Epithelial cell of proximal tubule (primary cell): ENCODE results near the gene REG4. TPM values are rescaled to one million over a fixed set of nuclear protein-coding genes. Genes with fewer than 3 reads are reported as not detected.
"Not testable (repeated sequence)": the region's sequence is repeated elsewhere in the genome, so short reads cannot be mapped to it uniquely, and the experiment has no call there.

Experiments used
- DNase-seq: peaks from one replicate; pipeline ENCODE4 v3.0.0-alpha.2; 2011; ENCODE audit warnings: low read depth
- H3K4me3 ChIP-seq: 2 replicates; pipeline ENCODE4 v1.5.1; 2011; ENCODE audit warnings: low read depth, mild to moderate bottlenecking, low read length
- CTCF ChIP-seq: conservative IDR thresholded peaks from 2 replicates; pipeline ENCODE4 v1.5.1; 2012; ENCODE audit warnings: low read depth, mild to moderate bottlenecking, low read length
- total RNA-seq: library from RNA; depleted of rRNA; stranded (reverse); fragments of >200 nt; gene quantifications from 2 replicates; pipeline ENCODE4 v1.2.3, GENCODE V29; 2015

The REG4 gene
- total RNA-seq, 1 donor from 2014 or later, result not detected

GRCh38 chr1:119790451-119791198, 20.6 kb downstream of the REG4 start:
- no peak overlapping the region for H3K4me3 ChIP-seq
- DNase-seq, result no peak
- no peak for TF ChIP-seq CTCF

- no peak overlapping the region for H3K4me3 ChIP-seq
- TF ChIP-seq CTCF, result no peak
- DNase-seq, result no peak
Observed at GRCh38 chr1:119787776-119788175, 23.5 kb downstream of the REG4 start.

GRCh38 chr1:119786473-119787050, 24.7 kb downstream of the REG4 start:
- DNase-seq, H3K4me3 ChIP-seq: not testable (repeated sequence)

GRCh38 chr1:119786046-119786445, 25.2 kb downstream of the REG4 start:
- DNase-seq, H3K4me3 ChIP-seq: not testable (repeated sequence)

GRCh38 chr1:119784191-119784781, 27.0 kb downstream of the REG4 start:
- H3K4me3 ChIP-seq, result no peak overlapping the region
- TF ChIP-seq CTCF, result no peak
- DNase-seq, result no peak

GRCh38 chr1:119783354-119784185, 27.7 kb downstream of the REG4 start:
- H3K4me3 ChIP-seq, result no peak overlapping the region
- no peak for TF ChIP-seq CTCF
- DNase-seq, result no peak

- no peak for TF ChIP-seq CTCF
- DNase-seq, result no peak
- H3K4me3 ChIP-seq, result no peak overlapping the region
Observed at GRCh38 chr1:119782631-119783325, 28.5 kb downstream of the REG4 start.
